Body of pancreas (tissue), 4 donors: ENCODE results near the gene C1orf35. TPM values are rescaled to one million over a fixed set of nuclear protein-coding genes. Genes with fewer than 3 reads are reported as not detected.
A peak's percentile ranks its signal among the peaks of the same experiment; 100 is the strongest.

Experiments used
- ATAC-seq: fragments of 150-250 bp; one replicate; pipeline ENCODE4 v1.9.1; 2016
- DNase-seq, 4 donors: peaks; one replicate each; pipeline ENCODE4 v3.0.0-alpha.2; 2019
- H3K27ac ChIP-seq, 4 donors: fragments of 200-600 bp; sonication (generic); 1 replicate in 3 of 4; 2 replicates in 1 of 4; pipeline versions ENCODE4 v1.5.1 to v1.6.1; 2016 to 2019; ENCODE audit warnings: mild to moderate bottlenecking in 1 of 4, mixed read lengths in 1 of 4, moderate library complexity in 1 of 4
- H3K27me3 ChIP-seq, 2 donors: fragments of 200-600 bp; sonication (generic); one replicate each; pipeline ENCODE4 v1.6.0; 2016; ENCODE audit warnings: mild to moderate bottlenecking in 1 of 2
- H3K36me3 ChIP-seq, 2 donors: fragments of 200-600 bp; sonication (generic); replicated peaks in 1 of 2; 2 replicates each; pipeline ENCODE4 v1.5.1; 2016; ENCODE audit warnings: low read depth in 2 of 2; ENCODE audit not compliant: insufficient read depth in 1 of 2
- H3K4me1 ChIP-seq: fragments of 200-600 bp; sonication (generic); one replicate; pipeline ENCODE4 v1.6.0; 2016
- H3K4me3 ChIP-seq, 2 donors: fragments of 200-600 bp; sonication (generic); 1 replicate in 1 of 2; 2 replicates in 1 of 2; pipeline ENCODE4 v1.5.1; 2016 to 2019
- H3K9me3 ChIP-seq, 3 donors: fragments of 200-600 bp; sonication (generic); 1 replicate in 2 of 3; 2 replicates in 1 of 3; pipeline ENCODE4 v1.5.1; 2016
- POLR2A ChIP-seq, 3 donors: fragments of 450-650 bp; IDR thresholded peaks; one replicate each; pipeline ENCODE4 v1.6.1; 2016; ENCODE audit warnings: antibody characterized with exemption in 3 of 3, mild to moderate bottlenecking in 2 of 3
- WGBS, 2 donors: methylation state at CpG; one replicate each; pipeline ENCODE4 v1.1.5; 2017; 5-methylcytosine and 5-hydroxymethylcytosine counted together
- intact Hi-C: fragments of 100-400 bp; cut with DNase I; formaldehyde crosslinking; loops from one replicate; pipeline ENCODE4 v1.15.1; 2023
- total RNA-seq, 2 donors: library from RNA; depleted of rRNA; stranded (reverse); fragments of >200 nt; gene quantifications; one replicate each; pipeline ENCODE4 v1.1.0, GENCODE V29; 2016
- TF ChIP-seq, protein P1 (sequence below), 7 experiments: fragments of 450-650 bp in 4 of 7; fragments of 200-600 bp in 3 of 7; sonication (generic) in 3 of 7; IDR thresholded peaks; one replicate each; pipeline ENCODE4 v1.5.1; 2016 to 2019; ENCODE audit warnings: antibody characterized with exemption in 7 of 7

Gene C1orf35
- total RNA-seq, 2 donors from 2014 or later: 10.9 to 71.2 TPM

DNA sequence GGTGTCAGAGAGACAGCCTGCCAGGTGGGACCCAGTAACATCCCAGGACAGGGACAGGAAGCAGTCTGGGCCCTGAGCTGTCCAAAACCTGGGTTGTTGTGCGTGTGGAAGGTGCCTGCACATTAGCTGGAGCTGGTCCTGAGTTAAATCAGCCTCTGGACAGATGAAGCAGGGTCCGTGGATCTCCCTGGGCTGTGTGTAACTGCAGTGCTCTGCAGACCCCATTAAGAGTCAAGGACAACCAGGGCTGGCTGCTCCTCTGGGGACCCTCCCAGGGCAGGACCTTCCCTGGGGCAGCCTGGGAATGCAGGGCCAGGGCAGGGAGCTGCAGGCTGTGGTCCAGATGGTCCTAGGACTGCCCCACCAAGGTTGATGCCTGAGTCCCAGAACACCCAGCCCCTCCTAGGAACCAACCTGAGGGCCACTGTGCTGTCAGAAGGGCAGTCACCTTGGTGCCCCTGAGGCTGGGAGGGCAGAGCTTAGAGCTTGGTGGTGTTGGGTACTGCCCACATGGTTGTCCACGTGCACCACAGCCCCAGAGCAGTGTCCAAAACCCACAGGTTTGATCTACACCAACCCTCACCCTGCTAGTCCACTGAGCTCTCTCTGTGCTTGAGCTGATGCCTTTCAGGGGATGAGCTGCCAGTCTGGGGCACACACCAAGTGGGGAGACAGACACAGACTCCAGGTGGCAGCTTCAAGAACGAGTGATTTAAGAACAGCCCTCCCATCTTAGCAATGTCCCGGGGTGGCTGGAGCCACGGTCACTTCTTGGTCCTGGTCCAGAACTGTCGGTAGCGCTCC lies 3.1 kb upstream of the C1orf35 start:
- Histone ChIP-seq H3K4me1 (peaks cover 56% of the 10 kb centered on the region), H3K27me3 (no peaks in the 10 kb centered on the region), H3K4me3 (no peak overlapping the region), H3K36me3 (peaks cover 0 to 4% of the 10 kb centered on the region in 2 donors), H3K9me3 (no peaks in the 10 kb centered on the region), H3K27ac (no peak overlapping the region)
- intact Hi-C loops: no loop called here
- 51 to 71% methylated on average over 2 to 7 of the region's 8 CpGs for WGBS, 2 donors
- DNase-seq (no peak), ATAC-seq (no peak)
- no peak for TF ChIP-seq POLR2A (IDR thresholded peaks at IDR 0.05)
- TF ChIP-seq, protein P1, sequence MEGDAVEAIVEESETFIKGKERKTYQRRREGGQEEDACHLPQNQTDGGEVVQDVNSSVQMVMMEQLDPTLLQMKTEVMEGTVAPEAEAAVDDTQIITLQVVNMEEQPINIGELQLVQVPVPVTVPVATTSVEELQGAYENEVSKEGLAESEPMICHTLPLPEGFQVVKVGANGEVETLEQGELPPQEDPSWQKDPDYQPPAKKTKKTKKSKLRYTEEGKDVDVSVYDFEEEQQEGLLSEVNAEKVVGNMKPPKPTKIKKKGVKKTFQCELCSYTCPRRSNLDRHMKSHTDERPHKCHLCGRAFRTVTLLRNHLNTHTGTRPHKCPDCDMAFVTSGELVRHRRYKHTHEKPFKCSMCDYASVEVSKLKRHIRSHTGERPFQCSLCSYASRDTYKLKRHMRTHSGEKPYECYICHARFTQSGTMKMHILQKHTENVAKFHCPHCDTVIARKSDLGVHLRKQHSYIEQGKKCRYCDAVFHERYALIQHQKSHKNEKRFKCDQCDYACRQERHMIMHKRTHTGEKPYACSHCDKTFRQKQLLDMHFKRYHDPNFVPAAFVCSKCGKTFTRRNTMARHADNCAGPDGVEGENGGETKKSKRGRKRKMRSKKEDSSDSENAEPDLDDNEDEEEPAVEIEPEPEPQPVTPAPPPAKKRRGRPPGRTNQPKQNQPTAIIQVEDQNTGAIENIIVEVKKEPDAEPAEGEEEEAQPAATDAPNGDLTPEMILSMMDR (IDR thresholded peaks at IDR 0.05): no peak

DNA sequence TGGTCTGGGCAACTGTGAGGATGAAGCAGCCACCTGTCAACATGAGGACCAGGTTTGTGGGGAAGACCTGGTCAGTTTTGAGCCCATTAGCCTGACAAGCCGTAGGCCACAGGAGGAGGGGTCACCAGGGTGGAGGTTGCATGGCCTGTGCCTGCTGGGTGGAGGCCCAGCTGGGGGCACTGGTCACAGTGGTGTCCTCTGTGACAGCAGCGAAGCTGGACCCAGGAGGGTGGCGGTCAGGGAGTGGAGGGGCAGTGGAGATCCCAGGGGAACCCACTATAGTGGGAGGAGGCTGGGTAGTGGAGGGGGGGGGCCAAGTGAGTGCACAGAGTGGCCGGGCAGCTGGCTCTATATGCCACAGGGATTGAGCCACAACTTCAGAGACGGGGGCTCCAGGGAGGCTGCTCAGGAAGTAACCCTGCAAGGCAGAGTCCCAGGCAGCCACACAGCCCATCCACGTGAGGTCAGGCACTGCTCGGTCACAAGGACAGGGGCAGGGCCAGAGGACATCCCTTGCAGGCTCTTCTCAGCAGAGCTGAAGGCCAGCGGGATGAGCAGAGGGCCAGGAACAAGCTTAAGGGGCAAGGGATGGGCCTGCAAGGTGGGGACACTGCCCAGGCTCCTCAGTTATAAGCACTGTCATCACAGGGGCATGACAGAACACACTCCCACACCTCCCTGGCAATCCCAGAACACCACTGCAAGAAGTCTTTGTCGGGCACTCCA lies 2.3 kb upstream of the C1orf35 start:
- Histone ChIP-seq H3K27me3 (no peaks in the 10 kb centered on the region), H3K4me3 (no peak overlapping the region), H3K27ac (no peak overlapping the region), H3K4me1 (peaks cover 60% of the 10 kb centered on the region), H3K36me3 (peaks cover 0 to 4% of the 10 kb centered on the region in 2 donors), H3K9me3 (no peaks in the 10 kb centered on the region)
- no peak for ATAC-seq
- peak in 1 of 4 donors; percentile 20 for DNase-seq
- 74 to 80% methylated on average over 5 to 9 of the region's 9 CpGs for WGBS, 2 donors
- TF ChIP-seq POLR2A (IDR thresholded peaks at IDR 0.05): no peak
- TF ChIP-seq, protein P1 (IDR thresholded peaks at IDR 0.05): no peak
- intact Hi-C loops: no loop called here

DNA sequence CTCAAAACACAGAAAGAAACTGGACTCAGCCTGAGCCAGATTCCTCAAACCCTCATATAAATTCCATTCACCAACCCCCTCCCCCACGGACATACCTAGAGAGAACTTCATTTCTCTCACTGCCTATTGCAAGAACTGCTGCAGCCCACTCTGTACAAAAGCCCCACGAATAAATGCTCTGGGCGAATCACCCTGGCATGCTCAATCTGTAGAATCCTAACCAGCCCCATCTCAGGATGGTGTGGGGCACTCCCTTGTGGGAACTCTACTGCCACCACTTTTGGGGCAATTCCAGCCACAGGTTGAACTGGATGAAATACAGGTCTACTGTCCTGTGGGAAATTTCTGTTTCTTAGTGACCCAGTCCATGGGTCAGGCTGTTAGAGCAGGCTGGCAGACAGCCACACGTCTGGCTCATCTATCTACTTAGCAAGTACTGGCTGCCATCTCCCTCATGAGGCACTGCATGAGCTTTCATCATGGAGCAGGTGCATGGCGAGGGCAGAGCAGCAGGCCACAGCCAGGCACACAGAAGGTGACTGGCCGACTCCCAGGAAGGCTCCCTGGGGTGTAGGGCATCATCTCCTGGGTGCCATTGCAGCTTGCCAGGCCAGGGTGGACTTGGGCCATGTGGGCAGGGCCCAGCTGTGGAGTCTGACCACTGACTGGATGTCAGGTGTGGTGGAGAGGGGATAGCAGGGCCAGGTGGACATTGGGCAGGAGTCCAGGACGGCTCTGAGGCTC lies 1.6 kb upstream of the C1orf35 start:
- Histone ChIP-seq H3K4me1 (peaks cover 53% of the 10 kb centered on the region), H3K4me3 (no peak overlapping the region), H3K9me3 (no peaks in the 10 kb centered on the region), H3K36me3 (peaks cover 0 to 4% of the 10 kb centered on the region in 2 donors), H3K27me3 (no peaks in the 10 kb centered on the region), H3K27ac (peak overlapping the region in 1 of 4 donors; percentile 95)
- TF ChIP-seq, protein P1 (IDR thresholded peaks at IDR 0.05): no peak
- no peak for TF ChIP-seq POLR2A (IDR thresholded peaks at IDR 0.05)
- 41 to 45% methylated on average over 4 to 7 of the region's 7 CpGs for WGBS, 2 donors
- DNase-seq (peak in 1 of 4 donors; percentile 4), ATAC-seq (no peak)
- intact Hi-C loops: no loop called here

DNA sequence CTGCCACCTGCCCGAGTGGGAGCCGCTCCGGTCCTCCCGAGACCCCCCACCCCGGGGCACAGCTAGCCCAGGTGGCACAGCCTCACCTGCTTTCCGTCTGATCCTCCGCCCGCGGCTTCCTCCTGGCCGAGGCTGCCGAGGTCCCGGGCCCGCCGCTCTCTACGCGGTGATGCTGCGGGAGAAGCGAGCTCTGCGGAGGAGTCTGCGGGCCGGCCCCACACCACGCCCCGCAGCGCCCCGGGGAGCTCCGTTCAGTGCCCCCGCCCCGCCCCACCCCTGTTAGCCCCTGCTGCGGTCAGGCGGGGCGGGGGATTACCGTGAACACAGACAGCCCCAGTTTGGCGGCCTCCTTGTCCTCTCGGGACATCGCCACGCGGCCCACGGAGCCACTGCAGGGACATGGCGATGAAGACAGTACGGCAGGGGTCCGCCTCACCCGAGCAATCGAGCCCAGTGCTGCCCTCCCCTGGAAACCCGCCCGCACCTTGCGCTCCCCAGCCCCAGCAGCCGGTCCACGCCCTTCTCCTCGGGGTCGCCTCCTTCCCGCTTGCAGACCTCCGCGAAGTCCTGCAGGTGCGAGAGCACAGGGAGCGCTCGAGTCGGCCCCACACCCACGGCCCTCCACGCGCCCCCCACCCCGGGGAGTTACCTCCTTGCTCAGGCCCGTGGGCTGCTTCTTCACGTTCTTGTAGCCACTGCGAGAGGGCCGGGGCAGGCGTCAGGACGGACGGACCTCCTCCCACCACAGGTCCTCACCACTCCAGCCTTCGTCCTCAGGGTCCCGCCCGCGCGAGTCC lies 933 bp downstream of the C1orf35 start:
- Histone ChIP-seq H3K4me3 (peak overlapping the region; percentile 48 to 73), H3K36me3 (peaks cover 6 to 15% of the 10 kb centered on the region in 2 donors), H3K4me1 (peaks cover 42% of the 10 kb centered on the region), H3K9me3 (no peaks in the 10 kb centered on the region), H3K27me3 (no peaks in the 10 kb centered on the region), H3K27ac (peak overlapping the region; percentile 82 to 97 (median 92))
- ATAC-seq (peak; percentile 9), DNase-seq (peak; percentile 50 to 63 (median 54))
- 2 to 4% methylated on average over 17 to 68 of the region's 73 CpGs for WGBS, 2 donors
- TF ChIP-seq, protein P1 (IDR thresholded peaks at IDR 0.05): peak in 2 of 7 experiments; percentile 7 to 8
- TF ChIP-seq POLR2A (IDR thresholded peaks at IDR 0.05): no peak
- intact Hi-C loops: no loop called here
